Colonic mucosa (tissue), 4 donors: Measurements from ENCODE around the gene C6orf52. TPM values are rescaled to one million over a fixed set of nuclear protein-coding genes. Genes with fewer than 3 reads are reported as not detected.

Source experiments
- DNase-seq: peaks from one replicate; pipeline ENCODE4 v3.0.0-alpha.2; 2020
- H3K27ac ChIP-seq: fragments of 200-600 bp; one replicate; pipeline ENCODE4 v1.8.0; 2021
- H3K27me3 ChIP-seq: fragments of 200-600 bp; one replicate; pipeline ENCODE4 v1.8.0; 2021
- H3K36me3 ChIP-seq: fragments of 200-600 bp; one replicate; pipeline ENCODE4 v1.8.0; 2021
- H3K4me1 ChIP-seq: fragments of 200-600 bp; one replicate; pipeline ENCODE4 v1.8.0; 2021; ENCODE audit warnings: mild to moderate bottlenecking
- H3K4me3 ChIP-seq: fragments of 200-600 bp; one replicate; pipeline ENCODE4 v1.8.0; 2021
- H3K9ac ChIP-seq, 2 donors: one replicate each; pipeline ENCODE4 v1.7.0; 2013; ENCODE audit warnings: control low read depth in 2 of 2, low read depth in 2 of 2, low read length in 2 of 2
- H3K9me3 ChIP-seq: fragments of 200-600 bp; one replicate; pipeline ENCODE4 v1.8.0; 2021
- CTCF ChIP-seq: fragments of 200-600 bp; IDR thresholded peaks from one replicate; pipeline ENCODE4 v1.8.0; 2022; ENCODE audit warnings: antibody characterized with exemption, mild to moderate bottlenecking
- intact Hi-C: fragments of 100-400 bp; cut with DNase I; formaldehyde crosslinking; loops from one replicate; pipeline ENCODE4 v1.14.1; 2022
- total RNA-seq, 2 donors: library from RNA; stranded (reverse); fragmentation: NEBNext Ultra II Directional in 1 of 2; extraction: Animal tissue kit (Norgen Biotek cat#: 25700) in 1 of 2; gene quantifications; one replicate each; pipeline ENCODE4 v1.2.1, GENCODE V29; 2021
- donor health status: healthy.
- donor health status: DM: no; HTN: no; CAD: no.
- donor health status: DM: no; HTN: no; CAD: no.

The C6orf52 gene
- total RNA-seq, 2 donors from 2014 or later = 0.69 to 0.99 TPM

GRCh38 chr6:10695086-10695657, 756 bp upstream of the C6orf52 start:
- no peak for DNase-seq
- Histone ChIP-seq H3K4me3 (peak overlapping the region; percentile 56), H3K9ac (peak overlapping the region; percentile 41 to 99), H3K9me3 (no peaks in the 10 kb centered on the region), H3K27me3 (no peaks in the 10 kb centered on the region), H3K4me1 (peaks cover 3% of the 10 kb centered on the region), H3K27ac (peak overlapping the region; percentile 83), H3K36me3 (no peaks in the 10 kb centered on the region)
- no peak for TF ChIP-seq CTCF
- intact Hi-C loops = loop anchor here (10.0 kb wide), 1 partner anchor 50 kb away; the partner anchor contains the start of gene TMEM14B

- Histone ChIP-seq H3K9ac (peak overlapping the region in 1 of 2 donors; percentile 99), H3K27me3 (no peaks in the 10 kb centered on the region), H3K27ac (no peak overlapping the region), H3K9me3 (no peaks in the 10 kb centered on the region), H3K4me3 (peak overlapping the region; percentile 56), H3K4me1 (peaks cover 3% of the 10 kb centered on the region), H3K36me3 (no peaks in the 10 kb centered on the region)
- TF ChIP-seq CTCF = no peak
- intact Hi-C loops = loop anchor here (5.0 to 10.0 kb wide), 2 partner anchors 52 to 181 kb away; partner anchors contain the start of gene TMEM14B
- no peak for DNase-seq
These were observed 1.4 kb downstream of the C6orf52 start for GRCh38 chr6:10692965-10693538.

GRCh38 chr6:10690651-10691445, 3.6 kb downstream of the C6orf52 start:
- Histone ChIP-seq H3K27ac (no peak overlapping the region), H3K4me3 (no peak overlapping the region)
- intact Hi-C loops = loop anchor here (5.0 to 10.0 kb wide), 2 partner anchors 54 to 179 kb away; partner anchors contain the start of gene TMEM14B

GRCh38 chr6:10687582-10687981, 6.8 kb downstream of the C6orf52 start:
- H3K4me1 ChIP-seq = no peaks in the 10 kb centered on the region
- intact Hi-C loops = no loop called here
- no peak overlapping the region for H3K4me3 ChIP-seq
- H3K27ac ChIP-seq = no peak overlapping the region
- H3K9ac ChIP-seq = no peak overlapping the region
- no peaks in the 10 kb centered on the region for H3K36me3 ChIP-seq
- DNase-seq = no peak
- no peak for TF ChIP-seq CTCF
- no peaks in the 10 kb centered on the region for H3K27me3 ChIP-seq
- H3K9me3 ChIP-seq = no peaks in the 10 kb centered on the region

More at GRCh38 chr6:10690651-10691445, 3.6 kb downstream of the C6orf52 start:
- Histone ChIP-seq H3K9ac (no peak overlapping the region), H3K9me3 (no peaks in the 10 kb centered on the region), H3K36me3 (no peaks in the 10 kb centered on the region), H3K4me1 (no peaks in the 10 kb centered on the region), H3K27me3 (no peaks in the 10 kb centered on the region)
- DNase-seq = no peak
- no peak for TF ChIP-seq CTCF

- H3K9me3 ChIP-seq = no peaks in the 10 kb centered on the region
- no peak overlapping the region for H3K4me3 ChIP-seq
- no peaks in the 10 kb centered on the region for H3K36me3 ChIP-seq
- H3K4me1 ChIP-seq = no peaks in the 10 kb centered on the region
- H3K27me3 ChIP-seq = no peaks in the 10 kb centered on the region
- H3K27ac ChIP-seq = no peak overlapping the region
- DNase-seq = no peak
- TF ChIP-seq CTCF = no peak
- intact Hi-C loops = no loop called here
- H3K9ac ChIP-seq = no peak overlapping the region
These were observed 7.5 kb downstream of the C6orf52 start for GRCh38 chr6:10686901-10687300.
